GM18867 (cell line): ENCODE measurements around the gene KLK13.

Experiments used
- ATAC-seq: cut with Tn5 transposase; IDR thresholded peaks from one replicate; pipeline ENCODE4 v1.9.1; 2021; ENCODE audit warnings: mild to moderate bottlenecking, moderate library complexity; ENCODE audit not compliant: unreplicated experiment

Gene KLK13, protein sequence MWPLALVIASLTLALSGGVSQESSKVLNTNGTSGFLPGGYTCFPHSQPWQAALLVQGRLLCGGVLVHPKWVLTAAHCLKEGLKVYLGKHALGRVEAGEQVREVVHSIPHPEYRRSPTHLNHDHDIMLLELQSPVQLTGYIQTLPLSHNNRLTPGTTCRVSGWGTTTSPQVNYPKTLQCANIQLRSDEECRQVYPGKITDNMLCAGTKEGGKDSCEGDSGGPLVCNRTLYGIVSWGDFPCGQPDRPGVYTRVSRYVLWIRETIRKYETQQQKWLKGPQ

DNA sequence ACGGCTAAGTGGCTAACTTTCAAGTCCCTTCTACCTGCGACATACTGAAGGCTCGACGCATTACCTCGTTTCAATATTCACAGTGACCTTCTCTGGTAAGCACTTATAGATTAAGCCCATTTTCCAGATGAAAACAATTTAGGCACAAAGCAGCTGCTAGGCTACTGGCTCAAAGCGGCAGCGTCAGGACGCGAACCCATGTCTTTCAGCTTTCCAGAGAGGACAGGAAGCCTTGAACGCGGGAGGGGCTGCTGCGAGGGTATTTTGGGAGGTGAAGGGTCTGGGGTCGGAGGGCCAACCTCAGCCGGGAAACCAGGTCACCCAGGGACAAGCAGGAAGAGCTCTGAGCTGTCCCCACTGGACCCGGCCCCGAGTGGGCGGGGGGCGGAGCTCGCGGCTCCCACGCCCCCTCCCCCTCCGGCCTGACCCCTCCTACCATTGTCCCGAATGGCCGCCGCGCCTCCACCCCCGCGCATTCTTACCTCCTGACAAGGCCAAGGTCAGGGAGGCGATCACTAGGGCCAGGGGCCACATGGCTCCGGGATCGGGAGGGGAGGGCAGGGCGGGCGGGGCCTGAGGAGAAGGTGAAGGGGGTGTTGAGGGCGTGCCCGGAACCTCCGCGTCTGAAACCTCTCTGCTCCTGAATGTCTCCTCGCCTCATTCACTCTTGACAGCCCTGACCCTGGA lies at the start of gene KLK13:
Gene KLK13, minus strand, starts transcription at position 559 of the 687 bp plus-strand sequence. Its CDS starts 25 bp downstream, at position 534.
- ATAC-seq, result no peak

DNA sequence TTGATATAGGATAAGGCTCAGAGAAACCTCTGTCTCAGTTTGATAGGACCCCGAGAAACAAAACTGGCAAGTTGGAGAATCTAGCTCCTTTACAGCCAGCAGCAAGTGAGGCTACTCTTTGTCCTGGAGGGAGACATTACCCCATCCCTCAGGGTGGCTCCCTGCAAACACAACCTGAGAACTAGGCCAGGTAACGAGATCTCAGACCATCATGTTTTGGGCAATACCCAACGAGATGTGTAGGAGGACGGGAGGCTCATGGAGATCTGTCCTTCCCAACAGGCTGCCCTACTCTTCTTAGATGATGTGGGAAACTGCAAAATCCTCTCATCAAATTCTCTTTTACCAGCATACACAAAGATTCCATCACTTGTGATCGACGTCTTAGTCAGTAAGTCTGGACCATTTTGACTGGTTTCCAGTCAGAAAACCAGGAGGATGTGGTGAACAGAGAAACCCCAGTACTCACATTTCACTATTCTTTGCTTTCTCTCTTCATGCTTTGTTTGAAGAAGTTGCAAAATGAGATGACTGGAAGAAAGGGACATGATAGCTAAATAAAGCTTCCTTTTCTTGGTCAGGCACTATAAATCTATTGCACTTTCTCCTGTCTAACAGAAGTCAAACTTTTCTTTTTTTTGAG lies 49.3 kb upstream of the KLK13 start:
- ATAC-seq, result no peak

DNA sequence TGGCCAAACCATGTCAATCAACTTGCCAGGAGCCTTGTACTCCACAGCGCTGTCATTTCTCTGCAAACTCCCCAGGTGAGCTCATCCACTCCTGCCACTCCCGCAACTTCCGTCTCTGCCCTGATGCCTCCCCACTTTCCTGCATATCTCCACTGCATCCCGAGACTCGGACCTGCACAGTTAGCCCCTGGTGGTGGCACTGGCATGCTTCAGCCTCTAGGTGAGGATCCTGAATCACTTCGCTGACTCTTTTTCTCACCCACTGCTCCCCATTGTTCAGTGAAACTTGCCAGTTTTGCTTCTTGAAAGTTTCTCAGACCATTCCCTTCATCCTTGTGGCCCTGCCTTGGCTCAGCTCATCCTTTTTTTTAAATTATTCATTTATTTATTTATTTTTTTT lies 46.7 kb upstream of the KLK13 start:
- no peak for ATAC-seq

DNA sequence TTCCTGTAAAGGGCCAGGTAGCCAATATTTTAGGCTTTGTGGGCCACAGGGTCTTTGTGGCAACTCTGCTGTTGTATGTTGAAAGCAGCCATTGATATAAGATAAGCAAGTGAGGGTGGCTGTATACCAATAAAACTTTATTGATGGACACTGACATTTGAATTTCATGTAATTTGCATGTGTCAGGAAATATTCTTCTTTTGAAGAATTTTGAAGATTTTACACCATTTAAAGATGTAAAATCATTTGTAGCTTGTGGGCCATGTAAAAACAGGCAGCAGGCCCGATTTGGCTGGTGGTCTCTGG lies 45.7 kb upstream of the KLK13 start:
- ATAC-seq, result no peak

DNA sequence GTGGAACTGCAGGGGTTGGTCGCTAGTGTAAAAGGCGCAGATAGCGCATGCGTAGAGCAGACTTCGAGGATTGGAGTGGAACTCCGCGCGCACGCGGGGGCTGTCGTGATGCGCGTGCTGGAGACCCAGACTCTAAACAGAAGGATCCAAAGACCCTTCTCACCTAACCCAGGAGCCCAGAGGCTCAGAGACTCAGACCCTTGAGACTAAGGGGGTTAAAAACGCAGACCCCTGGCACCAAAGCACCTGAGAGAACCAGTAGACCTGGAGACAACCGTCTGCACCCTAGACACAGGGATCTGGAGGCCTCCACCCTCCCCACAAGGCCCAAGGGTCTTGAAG lies 43.9 kb upstream of the KLK13 start:
- ATAC-seq, result peak; percentile 40

DNA sequence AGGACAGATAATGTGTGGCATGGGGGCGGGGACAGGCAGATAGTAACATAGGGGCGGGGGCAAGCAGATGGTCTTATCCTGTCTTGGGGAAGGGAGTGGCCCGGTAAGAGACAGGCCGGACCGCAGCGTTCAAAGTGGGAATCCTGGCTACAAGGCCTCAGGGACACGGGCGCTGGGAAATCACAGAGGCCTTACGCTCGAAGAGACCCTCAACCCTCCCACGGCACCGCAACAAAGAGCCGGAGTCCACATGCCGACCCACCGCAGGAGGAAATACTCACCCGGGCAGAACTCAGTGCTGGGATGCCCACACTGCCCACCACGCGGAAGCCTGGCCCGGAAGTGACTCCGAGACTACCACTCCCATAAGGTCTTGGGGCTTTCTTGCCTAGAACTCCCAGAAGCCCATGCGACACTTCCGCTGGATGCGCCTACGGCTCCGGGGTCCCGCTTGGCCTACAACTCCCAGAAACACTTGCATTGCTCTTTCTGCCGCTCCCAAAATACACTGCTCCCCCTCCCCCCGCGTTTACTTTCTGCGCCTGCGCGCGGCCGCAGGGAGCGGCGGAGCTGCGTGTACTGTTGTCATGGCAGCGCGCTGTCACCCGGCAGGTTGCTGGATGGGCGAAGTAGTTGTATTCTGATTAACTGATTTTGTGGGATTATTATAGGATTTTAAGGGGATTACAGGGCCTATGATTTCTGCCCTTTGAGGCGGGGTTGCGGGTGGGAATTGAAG lies 43.3 kb upstream of the KLK13 start, which contains the start of gene CTU1:
Gene CTU1, minus strand, starts transcription at position 344 of the 739 bp plus-strand sequence. CDS start 3,840 bp downstream, outside the sequence.
- ATAC-seq, result peak; percentile 89

DNA sequence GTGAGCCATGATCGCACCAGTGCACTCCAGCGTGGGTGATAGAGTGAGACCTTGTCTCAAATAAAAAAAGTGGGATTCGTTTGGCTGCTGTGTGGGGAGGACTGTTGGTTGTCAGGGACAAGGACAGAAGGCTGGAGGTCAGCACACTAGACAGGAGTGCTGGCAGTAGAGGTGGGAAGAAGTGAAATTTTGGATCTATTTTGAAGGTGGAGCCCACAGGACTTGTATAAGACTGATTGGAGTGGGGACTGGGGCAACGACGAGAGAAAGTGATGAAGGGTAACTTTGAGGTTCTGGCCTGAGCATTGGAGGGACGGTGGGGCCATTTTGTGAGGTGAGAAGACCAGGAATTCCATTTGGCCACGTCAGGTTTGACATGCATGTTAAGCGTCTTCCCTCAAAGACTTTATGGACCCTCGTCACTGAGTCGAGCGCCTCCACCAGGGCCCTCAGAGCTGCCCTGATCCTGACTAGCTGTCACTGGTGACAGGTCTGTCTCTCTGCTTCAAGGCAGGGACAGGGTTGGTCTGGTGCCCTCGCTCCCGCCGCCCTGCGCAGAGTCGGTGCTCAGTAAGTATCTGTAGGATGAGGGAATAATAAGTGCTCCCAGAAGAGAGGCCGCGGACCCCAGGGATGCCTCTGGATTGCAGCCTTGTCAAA lies 42.6 kb upstream of the KLK13 start:
- peak; percentile 5 for ATAC-seq

DNA sequence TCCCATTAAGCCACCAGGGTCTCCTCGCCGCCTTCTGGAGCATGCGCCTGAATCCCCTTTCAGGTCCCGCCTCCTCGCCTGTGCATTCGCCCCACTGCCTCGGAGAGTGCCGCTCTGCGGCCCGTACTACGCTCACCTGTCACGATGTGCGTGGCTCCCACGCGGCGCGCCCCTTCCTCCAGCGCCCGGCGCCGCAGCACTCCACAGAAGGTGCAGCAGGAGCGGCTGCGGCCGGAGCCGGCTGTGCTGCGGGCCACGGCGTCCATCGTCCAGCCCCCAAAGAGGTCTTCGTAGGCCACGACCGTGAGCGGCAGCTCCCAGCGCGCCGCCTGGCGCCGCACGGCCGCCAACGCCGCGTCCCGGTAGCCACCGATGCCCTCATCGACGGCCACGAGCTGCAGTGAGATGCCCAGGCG lies 39.0 kb upstream of the KLK13 start:
- ATAC-seq, result no peak

DNA sequence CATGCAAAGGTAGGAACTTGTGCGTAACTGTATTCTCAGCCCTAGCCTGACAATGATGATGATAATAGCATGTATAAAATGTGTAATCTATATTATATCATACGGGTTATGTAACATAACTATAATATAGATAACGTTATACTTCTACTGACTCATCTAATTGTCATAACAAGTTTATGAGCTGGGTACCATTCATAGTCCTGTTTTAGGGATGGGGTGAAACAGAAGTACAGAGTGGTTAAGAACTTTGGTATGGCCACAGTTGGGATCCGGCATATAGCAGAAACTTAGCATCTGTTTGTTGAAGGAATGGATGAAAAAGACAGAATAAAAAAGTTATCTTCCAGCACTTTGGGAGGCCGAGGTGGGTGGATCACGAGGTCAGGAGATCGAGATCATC lies 38.1 kb upstream of the KLK13 start:
- ATAC-seq, result no peak

DNA sequence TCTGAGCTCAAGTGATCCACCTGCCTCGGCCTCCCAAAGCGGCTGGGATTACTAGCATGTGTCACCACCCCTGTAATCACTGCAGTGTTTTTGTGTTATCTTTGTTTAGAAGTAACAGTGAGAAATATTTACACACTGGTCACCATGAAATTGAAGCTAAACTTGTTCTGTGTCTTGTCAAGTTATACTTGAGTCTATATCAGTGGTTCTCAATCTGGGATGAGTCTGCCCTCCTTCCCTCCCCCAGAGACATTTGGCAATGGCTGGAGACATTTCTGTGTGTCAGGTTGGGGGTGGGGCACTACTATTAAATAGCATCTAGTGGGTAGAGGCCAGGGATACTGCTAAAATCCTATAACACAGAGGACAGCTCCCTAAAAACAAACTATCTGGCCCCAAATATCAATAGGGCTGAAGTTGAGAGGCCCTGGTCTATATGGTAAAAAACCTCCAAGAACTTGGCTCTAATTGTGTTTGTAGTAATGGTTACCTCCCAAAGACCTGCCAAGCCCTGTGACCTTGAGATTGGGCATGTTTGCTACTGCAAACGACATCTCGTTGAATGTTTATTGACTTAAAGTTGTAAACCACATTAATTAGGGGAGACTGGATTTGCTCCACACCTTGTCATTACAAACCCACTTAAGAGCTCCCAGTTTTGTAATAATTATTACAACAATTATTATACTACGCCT lies 36.4 kb upstream of the KLK13 start:
- no peak for ATAC-seq

DNA sequence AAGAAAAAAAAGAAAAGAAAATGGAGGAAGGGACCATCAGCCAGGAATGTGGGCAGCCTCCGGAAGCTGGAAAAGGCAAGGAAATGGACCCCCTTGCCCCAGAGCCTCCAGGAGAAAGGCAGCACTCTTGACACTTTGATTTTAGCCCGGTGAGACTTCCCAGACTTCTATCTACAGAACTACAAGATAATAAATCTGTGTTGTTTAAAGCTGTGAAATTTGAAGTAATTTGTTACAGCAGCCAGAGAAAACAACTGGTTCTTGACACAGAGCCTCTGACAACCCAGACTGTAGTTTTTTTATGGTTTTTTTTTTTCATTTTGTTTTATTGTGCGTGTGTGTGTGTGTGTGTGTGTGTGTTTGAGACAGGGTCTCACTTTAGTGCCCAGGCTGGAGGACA lies 35.7 kb upstream of the KLK13 start:
- no peak for ATAC-seq

DNA sequence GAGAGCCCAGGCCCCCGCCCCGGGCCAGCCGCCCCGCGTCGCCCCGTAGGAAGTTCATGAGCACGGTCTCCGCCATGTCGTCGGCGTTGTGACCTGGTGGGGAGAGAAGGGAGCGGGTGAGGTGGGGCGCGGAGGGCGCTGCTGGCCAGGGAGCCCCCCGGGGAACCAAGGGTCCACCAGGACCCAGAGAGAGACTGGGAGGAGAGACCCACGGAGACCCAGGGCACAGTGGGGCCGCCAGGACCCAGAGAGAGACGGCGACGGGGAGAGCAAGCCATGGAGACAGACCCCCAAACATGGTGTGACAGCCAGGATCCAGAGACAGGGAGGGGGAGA lies 34.1 kb upstream of the KLK13 start:
- no peak for ATAC-seq

DNA sequence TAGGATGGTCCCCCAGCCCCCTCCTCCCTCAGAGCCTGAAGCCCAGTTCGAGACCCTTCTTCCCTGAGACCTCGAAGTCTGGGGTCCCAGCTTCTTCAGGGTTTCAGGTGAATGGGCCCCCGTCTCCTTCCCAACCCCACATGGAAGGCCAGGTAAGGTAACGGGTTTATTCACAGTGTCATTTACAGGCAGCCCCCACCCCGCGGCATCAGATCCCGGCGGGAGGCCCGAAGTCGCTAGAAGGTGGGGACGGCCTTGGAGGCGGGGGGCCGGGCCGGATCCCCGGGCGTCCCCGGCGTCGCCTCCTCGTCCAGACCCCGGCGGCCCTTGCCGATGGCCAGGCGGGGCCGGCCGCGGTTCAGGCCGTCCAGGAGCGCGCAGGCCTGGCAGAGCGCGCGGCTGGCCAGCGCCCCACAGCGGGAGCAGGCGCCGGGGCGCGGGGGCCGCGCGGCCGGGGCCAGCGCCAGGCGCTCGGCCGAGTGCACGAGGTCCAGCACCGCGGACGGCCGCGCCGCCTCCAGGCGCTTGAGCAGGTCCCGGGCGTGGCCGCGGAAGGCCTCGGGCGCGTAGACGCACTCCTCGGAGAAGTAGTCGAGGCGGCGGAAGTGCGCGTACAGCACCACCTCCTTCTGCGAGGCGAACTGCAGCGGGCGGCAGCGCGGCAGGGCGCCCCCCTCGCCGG lies 33.6 kb upstream of the KLK13 start:
- no peak for ATAC-seq

DNA sequence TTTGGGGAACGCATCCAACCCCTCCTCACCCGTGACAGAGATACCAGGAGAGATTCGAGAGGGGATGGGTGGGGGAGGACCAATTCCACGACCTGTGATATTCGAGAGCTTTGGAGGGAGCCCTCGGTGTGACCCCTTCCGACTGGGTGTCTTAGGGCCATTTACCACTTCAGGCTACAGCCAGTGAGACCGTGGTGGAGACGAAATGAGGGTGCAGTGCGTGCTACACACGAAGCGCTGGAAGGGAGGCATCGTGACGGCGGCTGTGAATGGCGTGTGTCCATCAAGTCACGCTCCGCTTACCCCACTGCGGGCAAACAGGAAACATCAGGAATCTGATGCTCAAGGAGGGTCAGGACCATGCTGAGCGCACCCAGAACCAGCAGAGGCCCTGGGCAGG lies 32.9 kb upstream of the KLK13 start:
- ATAC-seq, result no peak

DNA sequence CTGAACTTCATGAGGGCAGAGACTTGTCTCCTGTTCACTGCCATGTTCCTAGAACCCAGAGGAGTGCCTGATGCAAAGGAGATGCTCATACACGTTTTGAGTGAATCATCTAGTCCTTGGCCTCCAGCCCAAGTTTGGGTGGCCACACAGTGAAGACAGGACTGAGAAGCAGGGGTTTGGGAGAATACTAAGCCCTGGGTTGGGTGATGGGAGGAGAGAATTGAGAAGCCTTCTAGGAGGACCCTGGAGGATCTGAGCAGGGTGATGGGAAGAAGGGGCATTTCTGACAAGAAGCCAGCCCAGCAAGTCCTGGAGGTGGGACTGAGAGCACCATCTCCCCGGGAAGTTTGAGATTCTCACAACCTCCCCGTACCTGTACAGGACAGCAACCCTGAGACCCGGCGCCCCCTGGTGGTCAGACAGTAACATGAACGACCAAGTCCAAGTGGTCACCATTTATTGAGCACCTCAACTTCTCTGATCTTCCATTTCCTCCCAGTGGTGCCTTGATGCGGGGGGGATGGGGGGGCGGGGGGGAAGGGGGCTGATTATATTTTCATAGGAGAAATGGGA lies 32.4 kb upstream of the KLK13 start:
- no peak for ATAC-seq

DNA sequence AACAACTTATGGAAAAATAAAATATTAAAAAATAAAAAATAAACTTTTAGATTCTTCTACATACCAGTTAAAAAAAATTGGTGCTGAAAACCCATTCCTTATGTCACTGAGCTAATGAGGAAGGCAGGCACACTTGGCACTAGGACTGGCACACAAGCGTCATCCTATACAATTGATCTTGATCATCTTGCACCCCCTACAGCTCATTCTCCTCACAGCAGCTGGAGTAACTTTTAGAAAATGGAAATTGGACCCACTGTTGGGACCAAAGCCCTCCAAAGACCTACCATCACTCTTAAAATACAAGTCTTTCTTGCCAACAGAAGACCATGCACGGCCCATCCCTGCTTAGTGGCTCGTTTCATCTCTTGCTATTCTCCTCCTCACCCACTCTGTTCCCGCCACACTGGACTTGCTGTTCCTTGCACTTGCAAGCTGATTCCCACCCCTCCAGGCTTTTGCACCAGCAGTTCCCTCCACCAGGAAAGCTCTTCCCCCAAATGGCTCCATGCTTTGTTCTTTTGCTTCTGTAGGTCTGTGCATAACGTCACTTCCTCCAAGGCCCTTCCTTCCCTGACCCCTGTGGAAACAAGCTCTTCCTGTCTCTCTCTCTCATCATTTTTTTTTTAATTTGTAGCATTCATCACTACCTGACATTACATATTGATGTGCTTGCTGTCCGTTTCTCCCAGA lies 31.7 kb upstream of the KLK13 start:
- no peak for ATAC-seq

DNA sequence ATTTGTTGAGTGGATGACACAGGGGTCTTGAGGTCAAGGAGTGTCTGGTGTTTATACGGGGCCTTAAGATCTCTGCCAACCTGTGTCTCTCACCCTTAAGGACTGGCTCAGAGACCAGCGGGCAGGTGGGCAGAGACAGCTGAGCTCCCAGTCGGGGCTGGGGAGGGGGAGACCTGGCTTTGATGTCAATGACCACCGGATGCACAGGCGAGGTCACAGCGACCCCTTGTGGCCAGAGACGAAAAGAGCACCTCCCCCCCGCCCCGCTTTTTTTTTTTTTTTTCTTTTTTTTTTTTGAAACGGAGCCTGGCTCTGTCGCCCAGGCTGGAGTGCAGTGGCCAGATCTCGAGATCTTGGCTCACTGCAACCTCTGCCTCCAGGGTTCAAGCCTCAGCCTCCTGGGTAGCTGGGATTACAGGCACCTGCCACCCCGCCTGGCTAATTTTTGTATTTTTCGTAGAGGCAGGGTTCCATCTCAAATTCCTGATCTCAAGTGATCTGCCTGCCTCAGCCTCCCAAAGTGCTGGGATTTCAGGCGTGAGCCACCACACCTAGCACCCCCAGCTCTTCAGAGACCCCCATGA lies 29.9 kb upstream of the KLK13 start:
- no peak for ATAC-seq

DNA sequence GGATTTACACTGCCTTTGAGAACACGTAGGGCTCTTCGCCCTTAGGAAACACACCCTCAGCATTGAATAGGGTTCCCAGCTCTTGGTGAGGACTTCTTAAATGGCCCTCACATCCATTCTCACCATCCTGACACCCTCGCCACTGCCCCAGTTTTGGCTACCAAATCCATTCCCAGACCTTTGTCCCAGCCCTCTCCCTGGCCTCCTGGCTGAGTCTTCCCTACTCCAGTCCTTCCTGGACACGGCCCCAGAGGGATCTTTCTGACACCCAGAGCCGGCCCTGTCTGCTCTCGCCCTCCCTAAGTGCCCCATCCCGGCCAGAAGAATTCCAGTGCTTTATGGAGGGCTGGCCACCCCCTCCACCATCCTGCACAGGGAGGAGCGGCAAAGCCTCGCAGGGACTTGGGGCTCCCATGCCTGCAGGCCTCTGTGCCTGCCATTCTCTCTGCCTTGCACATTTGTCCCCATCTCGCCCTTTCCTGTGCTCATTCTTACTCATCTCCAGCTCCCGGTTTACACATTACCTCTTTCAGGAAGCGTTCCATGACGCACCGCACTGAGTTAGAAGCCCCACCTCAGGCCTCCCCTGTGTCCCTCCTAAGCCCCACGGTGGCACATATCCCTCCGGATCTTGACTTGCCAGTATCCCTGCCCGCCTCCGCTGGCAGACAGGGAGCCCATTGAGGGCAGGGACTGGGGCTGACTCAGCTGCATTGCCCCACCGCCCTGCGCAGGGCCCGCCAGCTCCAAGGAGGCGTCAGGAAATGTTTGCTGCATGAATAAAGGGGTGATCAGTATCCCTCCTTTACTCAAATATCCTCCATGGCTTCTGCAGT lies 28.8 kb upstream of the KLK13 start:
- no peak for ATAC-seq
